HG02610 (cell line): ENCODE results near the gene USP30.
"Not testable (repeated sequence)": the region's sequence is repeated elsewhere in the genome, so short reads cannot be mapped to it uniquely, and the experiment has no call there.

Experiments
- ATAC-seq: cut with Tn5 transposase; IDR thresholded peaks from one replicate; pipeline ENCODE4 v1.9.1; 2021; ENCODE audit warnings: mild to moderate bottlenecking, moderate library complexity; ENCODE audit not compliant: unreplicated experiment

USP30 gene, protein sequence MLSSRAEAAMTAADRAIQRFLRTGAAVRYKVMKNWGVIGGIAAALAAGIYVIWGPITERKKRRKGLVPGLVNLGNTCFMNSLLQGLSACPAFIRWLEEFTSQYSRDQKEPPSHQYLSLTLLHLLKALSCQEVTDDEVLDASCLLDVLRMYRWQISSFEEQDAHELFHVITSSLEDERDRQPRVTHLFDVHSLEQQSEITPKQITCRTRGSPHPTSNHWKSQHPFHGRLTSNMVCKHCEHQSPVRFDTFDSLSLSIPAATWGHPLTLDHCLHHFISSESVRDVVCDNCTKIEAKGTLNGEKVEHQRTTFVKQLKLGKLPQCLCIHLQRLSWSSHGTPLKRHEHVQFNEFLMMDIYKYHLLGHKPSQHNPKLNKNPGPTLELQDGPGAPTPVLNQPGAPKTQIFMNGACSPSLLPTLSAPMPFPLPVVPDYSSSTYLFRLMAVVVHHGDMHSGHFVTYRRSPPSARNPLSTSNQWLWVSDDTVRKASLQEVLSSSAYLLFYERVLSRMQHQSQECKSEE

DNA sequence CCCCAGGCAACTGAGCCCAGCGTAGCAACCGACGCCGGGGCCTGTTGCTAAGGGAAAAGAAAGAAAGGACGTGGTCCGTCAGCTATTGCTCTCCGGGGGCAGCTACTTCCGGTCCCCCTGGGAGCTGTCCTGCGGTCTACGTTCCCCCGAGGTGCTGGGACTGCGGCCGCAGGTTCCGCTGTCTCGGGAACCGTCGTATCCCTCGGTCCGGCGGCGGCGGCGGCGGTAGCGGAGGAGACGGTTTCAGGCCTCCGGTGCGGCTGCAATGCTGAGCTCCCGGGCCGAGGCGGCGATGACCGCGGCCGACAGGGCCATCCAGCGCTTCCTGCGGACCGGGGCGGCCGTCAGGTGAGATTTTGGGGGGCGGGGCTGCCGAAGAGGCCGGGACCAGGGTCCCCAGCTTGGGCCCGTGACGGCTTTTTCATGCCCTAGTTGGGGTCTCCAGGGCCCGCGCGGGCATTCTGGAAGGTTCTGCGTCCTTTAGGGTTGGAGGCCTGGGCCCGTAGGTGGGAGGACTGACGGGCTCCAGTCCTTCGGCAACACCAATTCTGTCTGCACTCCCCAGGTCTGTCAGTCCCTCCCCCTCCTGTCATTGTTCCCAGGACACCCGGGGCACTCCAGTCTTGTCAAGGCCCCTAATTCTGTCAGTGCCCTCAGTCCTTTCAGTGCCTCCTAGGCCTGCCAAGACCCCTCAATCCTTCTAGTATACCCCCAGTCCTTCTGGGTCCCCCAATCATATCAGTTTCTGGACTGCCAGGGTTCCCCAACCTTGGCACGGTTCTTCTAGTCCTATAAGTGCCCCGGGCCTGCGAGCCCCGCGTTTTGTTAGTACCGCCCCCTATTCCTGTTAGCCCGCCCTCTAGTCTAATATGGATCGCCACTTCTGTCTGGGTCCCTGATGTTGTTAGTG, at the start of gene USP30:
TSS of gene USP30 (plus strand) at position 163 of the 910 bp plus-strand sequence. CDS start at position 266, 103 bp downstream.
- peak; percentile 68 for ATAC-seq

DNA sequence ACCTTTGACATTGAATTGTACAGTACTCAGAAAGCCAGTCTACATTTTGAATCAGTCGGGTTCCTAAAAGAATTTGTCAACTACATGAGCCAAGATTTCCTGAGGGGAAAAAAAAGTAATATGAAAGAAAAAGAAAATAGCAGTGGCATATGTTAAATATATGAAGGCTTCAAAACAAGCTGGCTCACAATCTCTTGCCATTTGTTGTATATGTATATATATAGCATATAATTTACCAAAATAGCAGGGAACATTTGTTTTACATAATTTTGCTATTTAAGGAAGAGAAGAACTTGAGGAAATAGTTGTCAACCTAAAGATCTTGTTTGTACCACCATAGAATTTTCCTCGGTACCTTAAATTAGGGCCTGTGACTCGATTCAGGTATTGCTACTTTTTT, 48.4 kb upstream of the USP30 start:
- no peak for ATAC-seq

DNA sequence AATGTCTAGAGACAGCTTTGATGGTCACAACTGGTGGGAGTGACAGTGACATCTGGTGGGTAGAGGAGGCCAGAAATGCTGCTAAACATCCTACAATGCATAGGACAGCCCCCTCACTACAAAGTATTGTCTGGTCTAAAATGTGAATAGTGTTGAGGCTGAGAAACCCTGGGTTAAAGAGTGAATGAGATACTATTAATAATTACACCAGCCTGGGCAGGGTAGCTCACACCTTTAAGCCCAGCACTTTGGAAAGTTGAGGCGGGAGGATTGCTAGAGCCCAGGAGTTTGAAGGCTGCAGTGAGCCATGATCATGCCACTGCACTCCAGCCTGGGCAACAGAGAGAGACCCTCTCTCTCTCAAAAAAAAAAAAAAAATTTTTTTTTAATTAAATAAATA, 42.6 kb upstream of the USP30 start:
- ATAC-seq, result no peak

DNA sequence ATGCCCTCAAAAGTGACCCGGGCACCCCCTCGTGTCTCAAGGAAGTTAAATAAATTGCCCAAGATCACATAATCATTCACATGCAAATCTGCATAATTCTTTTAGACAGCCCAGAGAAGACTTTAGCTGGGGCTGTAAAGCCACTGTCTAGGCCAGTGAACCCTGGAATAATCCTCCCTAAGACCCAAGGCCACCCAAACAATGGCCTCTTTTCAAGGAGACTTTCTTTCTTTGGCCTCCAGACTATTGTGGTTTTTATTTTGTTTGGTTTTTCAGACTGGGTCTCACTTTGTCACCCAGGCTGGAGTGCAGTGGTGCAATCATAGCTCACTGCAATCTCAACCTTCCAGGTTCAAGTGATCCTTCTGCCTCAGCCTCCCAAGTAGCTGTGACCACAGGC, 42.1 kb upstream of the USP30 start:
- ATAC-seq, result no peak

DNA sequence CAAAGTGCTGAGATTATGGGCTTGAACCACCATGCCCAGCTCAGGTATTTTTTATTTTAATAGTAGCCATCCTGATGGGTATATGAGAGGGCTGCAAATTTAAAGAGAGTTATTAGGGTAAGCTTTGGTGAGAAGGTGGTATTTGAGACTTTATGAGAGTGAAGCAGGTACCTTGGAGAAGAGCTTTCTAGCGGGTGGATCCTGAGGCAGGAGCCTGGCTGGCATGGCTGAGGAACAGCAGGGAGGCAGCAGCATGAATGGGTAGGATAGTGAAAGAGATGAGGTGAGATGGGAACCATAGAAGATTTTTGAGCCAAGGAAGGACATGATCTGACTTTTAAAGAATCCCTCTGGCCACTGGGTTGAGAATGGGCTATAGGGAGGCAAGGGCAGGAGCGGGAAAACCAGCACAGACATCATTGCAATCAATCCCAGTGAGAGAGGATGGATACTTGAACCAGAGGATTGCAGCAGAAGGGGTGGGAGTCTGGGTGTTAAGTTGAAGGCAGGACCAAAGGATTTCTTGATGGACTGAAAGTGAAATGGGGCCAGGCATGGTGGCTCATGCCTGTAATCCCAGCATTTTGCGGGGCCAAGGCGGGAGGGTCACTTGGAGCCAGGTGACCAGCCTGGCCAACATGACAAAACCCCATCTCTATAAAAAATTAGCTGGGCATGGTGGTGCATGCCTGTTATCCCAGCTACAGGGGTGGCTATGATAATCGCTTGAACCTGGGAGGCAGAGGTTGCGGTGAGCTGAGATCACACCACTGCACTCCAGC, 37.2 kb upstream of the USP30 start:
- ATAC-seq, result no peak

DNA sequence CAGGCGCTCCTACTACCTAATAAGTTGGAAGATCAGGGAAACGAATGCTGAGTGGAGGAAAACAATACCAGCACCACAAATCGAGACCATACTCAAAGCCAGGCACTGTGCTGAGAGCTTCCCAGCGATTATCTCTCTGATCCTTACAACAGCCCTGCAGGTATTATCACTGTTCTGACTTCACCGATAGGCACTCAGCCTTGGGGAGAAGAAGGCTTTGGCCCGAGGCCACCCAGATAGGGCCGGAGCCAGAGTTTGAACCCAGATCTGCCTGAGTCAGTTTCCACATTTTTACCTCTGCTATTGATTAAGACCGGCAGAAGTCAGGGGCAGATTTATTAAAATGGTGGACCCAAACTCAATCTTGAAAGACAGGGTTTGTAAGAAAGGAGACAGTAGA, 36.4 kb upstream of the USP30 start:
- ATAC-seq, result no peak

DNA sequence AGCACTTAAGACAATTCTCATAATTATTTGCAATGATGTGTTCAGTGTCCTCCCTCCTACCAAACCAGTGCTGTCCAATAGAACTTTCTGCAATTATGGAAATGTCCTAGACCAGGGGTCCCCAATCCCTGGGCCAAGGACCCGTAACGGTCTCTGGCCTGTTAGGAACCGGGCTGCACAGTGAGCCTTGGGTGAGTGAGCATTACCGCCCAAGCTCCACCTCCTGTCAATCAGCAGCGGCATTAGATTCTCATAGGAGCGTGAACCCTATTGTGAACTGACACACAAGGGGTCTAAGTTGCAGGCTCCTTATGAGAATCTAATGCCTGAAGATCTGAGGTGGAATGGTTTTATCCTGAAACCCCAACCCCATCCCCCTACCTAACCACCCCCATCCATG, 35.4 kb upstream of the USP30 start:
- no peak for ATAC-seq

DNA sequence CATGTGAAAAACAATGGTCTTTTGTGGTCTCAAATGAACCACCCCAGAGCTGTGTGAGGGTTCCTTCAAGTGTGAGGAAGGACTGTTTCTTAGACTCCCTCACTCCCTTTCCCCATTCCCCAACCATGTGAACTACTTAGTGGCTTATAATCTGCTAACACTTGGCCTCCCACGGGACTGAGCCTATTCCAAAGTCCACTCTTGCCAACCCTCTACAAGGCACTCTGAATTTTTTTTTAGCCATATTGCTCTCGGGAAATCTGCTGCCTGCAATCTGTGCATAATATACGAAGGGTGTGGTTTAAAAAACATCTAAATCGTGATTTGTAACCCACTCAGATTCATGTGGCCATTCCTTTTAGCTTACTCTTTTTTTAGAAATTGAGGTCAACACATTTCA, 34.1 kb upstream of the USP30 start:
- ATAC-seq, result no peak

DNA sequence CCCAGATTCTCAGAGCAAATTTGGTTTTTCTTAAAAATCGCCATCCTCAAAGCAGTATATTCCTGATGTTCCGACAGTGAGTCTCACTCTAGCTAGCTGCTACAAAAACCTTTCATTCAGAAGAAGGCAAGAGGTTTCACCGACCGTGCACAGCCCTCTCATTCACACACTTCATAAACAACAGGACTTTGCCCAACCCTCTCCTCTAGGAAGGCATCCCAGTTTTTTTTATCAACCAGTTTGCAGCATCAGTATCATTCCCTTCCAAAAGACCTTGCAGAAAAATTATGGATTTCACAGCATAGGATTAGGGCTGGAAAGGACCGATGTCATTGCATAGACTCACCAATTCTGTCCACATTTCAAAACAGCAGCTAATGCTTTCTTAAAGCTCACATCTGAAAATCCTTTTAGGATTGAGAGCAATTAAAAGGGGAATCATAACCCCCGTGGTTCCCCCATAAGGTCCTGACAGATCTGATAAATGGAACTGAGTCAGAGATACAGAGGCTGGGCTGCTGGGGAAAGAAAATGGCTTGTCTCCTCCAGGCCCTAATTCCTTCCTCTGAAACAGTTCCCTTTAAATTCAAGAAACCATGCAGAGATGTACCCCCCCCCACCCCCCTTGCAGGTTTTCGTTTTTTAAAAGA, 32.1 kb upstream of the USP30 start:
- ATAC-seq, result no peak

DNA sequence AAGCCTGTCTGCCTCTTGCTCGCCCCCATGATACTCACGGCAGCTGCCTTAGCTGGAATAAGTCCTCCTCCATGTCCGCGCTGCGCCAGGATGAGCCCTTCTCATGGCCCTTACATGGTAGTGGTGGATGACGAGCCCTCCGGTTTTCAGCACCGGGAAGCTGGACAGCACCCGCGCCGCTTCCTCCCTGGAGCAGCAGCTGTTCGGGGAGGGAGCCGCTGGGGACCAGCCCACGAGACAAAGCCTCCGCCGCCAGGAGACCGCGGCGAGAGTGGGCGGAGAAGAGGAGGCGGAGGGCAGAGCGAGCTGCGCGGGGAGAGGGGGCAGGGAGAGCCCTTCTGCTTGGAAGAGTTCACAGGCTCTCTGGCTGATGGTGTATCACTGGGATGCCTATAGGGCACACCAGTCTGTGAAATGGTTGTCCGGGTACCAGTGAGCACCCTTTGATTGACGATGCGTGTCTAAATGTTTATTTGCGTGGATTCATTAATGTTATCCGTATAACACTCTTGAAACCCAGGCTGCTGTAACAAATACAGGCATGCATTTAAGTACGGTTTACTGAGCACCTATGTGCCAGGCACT, 31.5 kb upstream of the USP30 start, which contains the start of gene SVOP:
TSS of gene SVOP (minus strand) at position 273 of the 585 bp plus-strand sequence. CDS start at position 73, 200 bp downstream.
- ATAC-seq, result no peak

DNA sequence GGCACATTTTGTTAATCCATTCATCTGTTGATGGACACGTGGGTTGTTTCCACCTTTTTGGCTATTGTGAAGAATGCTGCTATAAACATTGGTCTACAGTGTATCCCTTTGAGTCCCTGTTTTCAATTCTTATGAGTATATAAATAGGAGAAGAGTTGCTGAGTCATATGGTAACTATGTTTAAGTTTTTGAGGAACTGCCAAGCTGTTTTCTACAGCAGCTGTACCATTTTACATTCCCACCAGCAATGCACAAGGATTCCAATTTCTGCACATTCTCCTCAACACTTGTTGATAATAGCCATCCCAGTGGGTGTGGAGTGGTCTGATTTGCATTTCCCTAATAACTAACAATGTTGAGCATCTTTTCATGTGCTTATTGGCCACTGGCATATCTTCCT, 24.6 kb upstream of the USP30 start:
- ATAC-seq, result no peak

DNA sequence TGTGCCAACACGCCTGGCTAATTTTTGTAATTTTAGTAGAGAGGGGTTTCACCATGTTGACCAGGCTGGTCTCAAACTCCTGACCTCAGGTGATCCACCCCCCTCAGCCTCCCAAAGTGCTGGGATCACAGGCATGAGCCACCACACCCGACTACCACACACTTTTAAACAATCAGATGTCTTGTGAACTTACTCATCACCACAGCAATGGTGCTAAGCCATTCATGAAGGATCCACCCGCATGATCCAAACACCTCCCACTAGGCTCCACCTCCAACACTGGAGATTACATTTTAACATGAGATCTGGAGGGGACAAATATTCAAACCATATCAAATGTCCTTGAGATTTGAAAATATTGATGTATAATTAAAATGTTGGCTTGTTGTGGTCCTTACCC, 23.8 kb upstream of the USP30 start:
- not testable (repeated sequence) for ATAC-seq

DNA sequence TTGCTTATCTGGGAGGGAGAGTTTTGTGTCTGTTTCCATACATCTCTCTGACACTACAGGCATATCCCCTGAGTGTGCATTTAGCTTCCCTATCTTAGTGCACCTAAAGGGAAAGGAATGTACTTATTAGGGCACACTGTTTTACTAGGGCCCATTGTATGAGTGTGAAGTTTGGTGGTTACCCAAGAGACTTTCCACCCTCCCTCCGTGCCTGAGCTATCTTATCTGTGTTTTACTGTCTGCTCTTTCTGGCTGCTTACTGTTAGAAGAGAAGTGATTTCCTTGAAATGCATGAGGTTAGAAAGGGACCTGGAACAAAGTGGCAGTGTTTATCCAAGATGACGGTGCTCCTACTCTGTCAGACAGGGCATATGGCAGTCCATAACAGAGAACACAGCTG, 23.0 kb upstream of the USP30 start:
- ATAC-seq, result no peak

DNA sequence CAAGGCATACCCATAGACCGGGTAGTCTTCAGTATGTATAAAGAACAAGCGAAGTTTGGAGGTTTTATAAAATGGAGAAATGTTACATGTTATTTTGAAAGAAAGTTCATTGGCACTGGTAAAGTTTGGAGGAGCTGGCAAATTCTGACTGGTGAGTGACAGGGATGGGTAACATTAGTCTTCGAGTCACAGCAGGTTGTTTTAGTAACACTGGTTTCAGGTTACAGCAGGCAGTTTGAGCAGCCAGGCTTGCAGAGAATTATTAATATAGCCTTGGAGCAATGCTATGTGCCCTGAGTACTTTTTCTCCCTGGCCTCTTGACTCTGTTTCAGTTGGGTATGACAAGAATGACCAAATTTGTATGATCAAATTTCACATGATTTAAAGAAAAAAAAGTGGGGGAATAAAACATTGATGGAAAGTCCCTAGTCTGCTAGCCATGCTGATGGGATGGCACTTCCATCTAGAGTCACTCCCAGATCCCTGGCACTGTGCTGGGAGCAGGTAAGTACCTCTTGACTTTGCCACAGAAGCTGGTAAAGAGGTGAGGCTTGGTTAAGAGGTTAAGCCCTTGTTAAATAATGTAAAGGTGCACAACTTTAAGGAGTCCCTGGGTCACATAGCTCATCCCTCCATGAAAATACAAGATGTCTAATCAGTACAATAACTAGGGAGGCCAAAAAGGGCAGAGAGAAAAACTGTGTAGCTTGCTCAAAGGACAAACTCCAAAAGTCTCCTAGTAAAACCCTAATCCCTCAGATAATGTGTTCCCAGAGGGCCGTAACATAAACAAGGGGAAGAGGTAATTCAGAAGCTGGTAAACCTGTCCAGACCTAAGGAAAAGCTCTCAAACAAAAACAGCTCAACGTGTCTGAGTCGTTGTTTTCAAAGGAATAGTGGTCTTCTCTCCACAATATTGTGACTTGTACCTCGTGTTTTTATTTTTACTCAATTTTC, 18.9 kb upstream of the USP30 start:
- no peak for ATAC-seq

DNA sequence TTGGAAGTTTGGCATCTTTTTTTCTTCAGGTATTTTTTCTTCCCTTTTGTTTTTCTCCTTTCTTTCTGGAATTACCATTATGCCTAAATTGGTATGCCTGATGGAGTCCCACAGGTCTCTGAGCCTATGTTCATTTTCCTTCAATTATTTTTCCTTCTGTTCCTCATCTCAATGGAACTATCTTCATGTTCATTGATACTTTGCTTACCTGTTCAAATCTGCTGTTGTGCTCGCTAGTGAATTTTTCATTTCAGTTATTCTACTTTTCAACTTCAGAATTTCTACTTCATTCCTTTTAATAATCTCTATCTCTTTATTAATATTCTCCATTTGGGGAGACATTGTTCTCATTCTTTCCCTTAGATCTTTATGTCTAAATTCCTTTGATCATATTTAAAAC, 15.4 kb upstream of the USP30 start:
- ATAC-seq, result no peak

DNA sequence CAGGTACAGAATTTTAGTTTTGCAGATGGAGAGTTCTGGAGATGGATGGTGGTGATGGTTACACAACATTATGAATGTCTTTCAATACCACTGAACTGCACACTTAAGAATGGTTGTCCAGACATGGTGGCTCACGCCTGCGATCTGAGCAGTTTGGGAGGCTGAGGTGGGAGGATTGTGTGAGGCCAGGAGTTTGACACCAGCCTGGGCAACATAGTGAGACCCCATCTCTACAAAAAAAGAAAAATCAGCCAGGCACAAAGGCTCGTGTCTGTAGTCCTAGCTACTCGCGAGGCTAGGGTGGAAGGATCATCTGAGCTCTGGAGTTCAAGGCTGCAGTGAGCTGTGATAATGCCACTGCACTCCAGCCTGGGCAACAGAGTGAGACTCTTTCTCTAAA, 8.1 kb upstream of the USP30 start:
- ATAC-seq, result no peak

DNA sequence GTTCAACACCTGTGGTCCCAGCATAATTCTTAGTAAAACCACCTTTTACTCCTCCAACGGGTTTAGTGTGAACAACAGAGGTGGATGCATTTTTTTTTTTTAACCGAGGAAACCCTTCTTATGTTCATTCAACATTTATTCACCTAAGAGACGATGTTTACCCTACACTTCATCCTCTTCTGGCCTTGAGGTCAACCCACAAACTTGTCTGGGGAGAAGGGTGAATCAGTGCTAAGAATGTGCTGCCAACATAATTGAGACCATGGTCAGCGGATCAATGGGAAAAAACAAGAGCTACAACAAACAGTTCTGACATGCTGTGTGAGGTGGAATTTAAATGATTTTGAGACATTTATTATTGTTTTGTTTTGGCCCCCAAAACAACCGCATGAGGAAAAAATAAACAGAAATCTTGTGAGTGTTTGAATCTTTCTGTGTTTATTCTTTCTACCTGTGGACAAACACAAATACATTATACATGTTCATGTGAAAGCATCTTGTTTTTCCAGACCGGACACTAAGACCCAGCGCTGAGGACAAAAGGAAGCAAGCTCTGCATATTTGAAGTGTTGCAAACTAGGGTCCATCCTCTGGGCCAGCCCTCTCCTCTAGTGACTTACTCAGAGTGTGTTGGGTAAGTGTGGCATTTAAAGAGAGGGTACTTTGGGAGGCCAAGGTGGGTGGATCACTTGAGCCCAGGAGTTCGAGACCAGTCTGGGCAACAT, 5.1 kb upstream of the USP30 start:
- no peak for ATAC-seq

DNA sequence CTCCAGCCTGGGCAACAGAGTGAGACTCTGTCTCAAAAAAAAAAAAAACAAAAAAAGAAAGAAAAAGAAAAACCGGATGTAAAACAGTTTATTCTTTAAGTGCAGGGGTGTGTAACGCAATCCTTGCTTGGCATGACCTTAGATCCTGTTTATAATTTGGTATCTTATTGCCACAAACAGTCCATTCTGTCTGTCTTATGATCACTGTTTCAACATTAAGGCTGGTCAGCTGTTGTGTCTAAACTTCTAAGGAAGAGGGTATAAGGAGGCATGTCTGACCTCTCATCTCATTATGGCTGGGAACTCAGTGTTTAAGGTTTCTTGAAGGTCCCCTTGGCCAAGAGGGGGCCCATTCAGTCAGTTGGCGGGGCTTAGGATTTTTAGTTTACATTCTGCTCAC, 3.7 kb upstream of the USP30 start:
- ATAC-seq, result not testable (repeated sequence)
